ENCODE results near the gene PRKCB.

DNA sequence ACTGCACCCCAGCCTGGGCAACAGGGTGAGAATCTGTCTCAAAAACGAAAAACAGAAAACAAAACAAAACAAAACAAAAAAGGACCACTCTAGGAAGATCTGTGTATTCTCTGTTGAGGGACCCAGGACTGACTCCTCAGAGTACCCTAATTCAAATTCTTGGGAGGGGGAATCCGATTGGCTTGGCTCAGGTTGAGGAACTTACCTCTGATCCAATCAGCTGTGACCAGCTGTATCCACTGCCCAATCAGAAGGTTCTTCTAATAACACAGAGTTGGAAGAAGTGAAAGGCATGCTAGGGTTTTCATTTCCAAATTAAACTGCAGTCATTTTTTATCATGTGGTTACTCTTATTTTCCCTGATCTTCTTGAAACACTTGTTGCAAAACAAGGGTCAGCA is 314.5 kb downstream of the PRKCB start:
- TF ChIP-seq, protein P1, sequence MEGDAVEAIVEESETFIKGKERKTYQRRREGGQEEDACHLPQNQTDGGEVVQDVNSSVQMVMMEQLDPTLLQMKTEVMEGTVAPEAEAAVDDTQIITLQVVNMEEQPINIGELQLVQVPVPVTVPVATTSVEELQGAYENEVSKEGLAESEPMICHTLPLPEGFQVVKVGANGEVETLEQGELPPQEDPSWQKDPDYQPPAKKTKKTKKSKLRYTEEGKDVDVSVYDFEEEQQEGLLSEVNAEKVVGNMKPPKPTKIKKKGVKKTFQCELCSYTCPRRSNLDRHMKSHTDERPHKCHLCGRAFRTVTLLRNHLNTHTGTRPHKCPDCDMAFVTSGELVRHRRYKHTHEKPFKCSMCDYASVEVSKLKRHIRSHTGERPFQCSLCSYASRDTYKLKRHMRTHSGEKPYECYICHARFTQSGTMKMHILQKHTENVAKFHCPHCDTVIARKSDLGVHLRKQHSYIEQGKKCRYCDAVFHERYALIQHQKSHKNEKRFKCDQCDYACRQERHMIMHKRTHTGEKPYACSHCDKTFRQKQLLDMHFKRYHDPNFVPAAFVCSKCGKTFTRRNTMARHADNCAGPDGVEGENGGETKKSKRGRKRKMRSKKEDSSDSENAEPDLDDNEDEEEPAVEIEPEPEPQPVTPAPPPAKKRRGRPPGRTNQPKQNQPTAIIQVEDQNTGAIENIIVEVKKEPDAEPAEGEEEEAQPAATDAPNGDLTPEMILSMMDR (IDR thresholded peaks at IDR 0.05 in 2 of 3, conservative IDR thresholded peaks at IDR 0.05 in 1 of 3; ENCODE audit: borderline replicate concordance in 1 of 3, insufficient read depth in 1 of 3, low read depth in 2 of 3, low read length in 2 of 3), result no peak
- TF ChIP-seq POLR2A (IDR thresholded peaks at IDR 0.05; ENCODE audit: borderline replicate concordance, extremely low read depth, insufficient read depth, insufficient read length) (no peak), POLR2AphosphoS5 (IDR thresholded peaks at IDR 0.05; ENCODE audit: low read depth, low read length) (no peak), SP1 (IDR thresholded peaks at IDR 0.05; ENCODE audit: low read depth) (no peak), ZNF274 (IDR thresholded peaks at IDR 0.05; ENCODE audit: low read depth, low read length) (no peak), TCF7L2 (IDR thresholded peaks at IDR 0.05; ENCODE audit: borderline replicate concordance, extremely low read depth, insufficient read depth, insufficient read length) (no peak), CEBPB (IDR thresholded peaks at IDR 0.05; ENCODE audit: low read depth) (no peak), YY1 (IDR thresholded peaks at IDR 0.05; ENCODE audit: extremely low read depth, insufficient replicate concordance, low read depth, low read length) (no peak), EZH2phosphoT487 (IDR thresholded peaks at IDR 0.05; ENCODE audit: borderline replicate concordance) (no peak), RAD21 (IDR thresholded peaks at IDR 0.05; ENCODE audit: low read depth) (no peak), EZH2 (IDR thresholded peaks at IDR 0.05) (no peak)
- TF ChIP-seq, protein P2, sequence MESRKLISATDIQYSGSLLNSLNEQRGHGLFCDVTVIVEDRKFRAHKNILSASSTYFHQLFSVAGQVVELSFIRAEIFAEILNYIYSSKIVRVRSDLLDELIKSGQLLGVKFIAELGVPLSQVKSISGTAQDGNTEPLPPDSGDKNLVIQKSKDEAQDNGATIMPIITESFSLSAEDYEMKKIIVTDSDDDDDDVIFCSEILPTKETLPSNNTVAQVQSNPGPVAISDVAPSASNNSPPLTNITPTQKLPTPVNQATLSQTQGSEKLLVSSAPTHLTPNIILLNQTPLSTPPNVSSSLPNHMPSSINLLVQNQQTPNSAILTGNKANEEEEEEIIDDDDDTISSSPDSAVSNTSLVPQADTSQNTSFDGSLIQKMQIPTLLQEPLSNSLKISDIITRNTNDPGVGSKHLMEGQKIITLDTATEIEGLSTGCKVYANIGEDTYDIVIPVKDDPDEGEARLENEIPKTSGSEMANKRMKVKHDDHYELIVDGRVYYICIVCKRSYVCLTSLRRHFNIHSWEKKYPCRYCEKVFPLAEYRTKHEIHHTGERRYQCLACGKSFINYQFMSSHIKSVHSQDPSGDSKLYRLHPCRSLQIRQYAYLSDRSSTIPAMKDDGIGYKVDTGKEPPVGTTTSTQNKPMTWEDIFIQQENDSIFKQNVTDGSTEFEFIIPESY (IDR thresholded peaks at IDR 0.05; ENCODE audit: extremely low read depth, insufficient replicate concordance, low read length), result no peak
- TF ChIP-seq, protein P3, sequence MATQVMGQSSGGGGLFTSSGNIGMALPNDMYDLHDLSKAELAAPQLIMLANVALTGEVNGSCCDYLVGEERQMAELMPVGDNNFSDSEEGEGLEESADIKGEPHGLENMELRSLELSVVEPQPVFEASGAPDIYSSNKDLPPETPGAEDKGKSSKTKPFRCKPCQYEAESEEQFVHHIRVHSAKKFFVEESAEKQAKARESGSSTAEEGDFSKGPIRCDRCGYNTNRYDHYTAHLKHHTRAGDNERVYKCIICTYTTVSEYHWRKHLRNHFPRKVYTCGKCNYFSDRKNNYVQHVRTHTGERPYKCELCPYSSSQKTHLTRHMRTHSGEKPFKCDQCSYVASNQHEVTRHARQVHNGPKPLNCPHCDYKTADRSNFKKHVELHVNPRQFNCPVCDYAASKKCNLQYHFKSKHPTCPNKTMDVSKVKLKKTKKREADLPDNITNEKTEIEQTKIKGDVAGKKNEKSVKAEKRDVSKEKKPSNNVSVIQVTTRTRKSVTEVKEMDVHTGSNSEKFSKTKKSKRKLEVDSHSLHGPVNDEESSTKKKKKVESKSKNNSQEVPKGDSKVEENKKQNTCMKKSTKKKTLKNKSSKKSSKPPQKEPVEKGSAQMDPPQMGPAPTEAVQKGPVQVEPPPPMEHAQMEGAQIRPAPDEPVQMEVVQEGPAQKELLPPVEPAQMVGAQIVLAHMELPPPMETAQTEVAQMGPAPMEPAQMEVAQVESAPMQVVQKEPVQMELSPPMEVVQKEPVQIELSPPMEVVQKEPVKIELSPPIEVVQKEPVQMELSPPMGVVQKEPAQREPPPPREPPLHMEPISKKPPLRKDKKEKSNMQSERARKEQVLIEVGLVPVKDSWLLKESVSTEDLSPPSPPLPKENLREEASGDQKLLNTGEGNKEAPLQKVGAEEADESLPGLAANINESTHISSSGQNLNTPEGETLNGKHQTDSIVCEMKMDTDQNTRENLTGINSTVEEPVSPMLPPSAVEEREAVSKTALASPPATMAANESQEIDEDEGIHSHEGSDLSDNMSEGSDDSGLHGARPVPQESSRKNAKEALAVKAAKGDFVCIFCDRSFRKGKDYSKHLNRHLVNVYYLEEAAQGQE (IDR thresholded peaks at IDR 0.05; ENCODE audit: low read depth), result no peak
- TF ChIP-seq, protein P4, sequence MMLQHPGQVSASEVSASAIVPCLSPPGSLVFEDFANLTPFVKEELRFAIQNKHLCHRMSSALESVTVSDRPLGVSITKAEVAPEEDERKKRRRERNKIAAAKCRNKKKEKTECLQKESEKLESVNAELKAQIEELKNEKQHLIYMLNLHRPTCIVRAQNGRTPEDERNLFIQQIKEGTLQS (IDR thresholded peaks at IDR 0.05), result no peak

All from HCT116 (cell line).